Ovary (tissue), 3 donors: Measurements from ENCODE around the gene FOSL2.

Experiments
- EP300 ChIP-seq: sonication (generic); formaldehyde crosslinking; IDR thresholded peaks from one replicate; pipeline ENCODE4 v1.6.1; 2017; ENCODE audit warnings: antibody characterized with exemption
- POLR2A ChIP-seq: fragments of 450-650 bp; IDR thresholded peaks from one replicate; pipeline ENCODE4 v1.6.1; 2017; ENCODE audit warnings: antibody characterized with exemption, mild to moderate bottlenecking, moderate library complexity
- TF ChIP-seq, protein P1 (sequence below), 3 donors: fragments of 450-650 bp in 2 of 3; fragments of 200-600 bp in 1 of 3; IDR thresholded peaks; one replicate each; pipeline versions ENCODE4 v1.5.1 to v1.8.0; 2016 to 2022; ENCODE audit warnings: antibody characterized with exemption in 3 of 3, mild to moderate bottlenecking in 1 of 3
- donor health status: DM: no; HTN: no; CAD: no.

DNA sequence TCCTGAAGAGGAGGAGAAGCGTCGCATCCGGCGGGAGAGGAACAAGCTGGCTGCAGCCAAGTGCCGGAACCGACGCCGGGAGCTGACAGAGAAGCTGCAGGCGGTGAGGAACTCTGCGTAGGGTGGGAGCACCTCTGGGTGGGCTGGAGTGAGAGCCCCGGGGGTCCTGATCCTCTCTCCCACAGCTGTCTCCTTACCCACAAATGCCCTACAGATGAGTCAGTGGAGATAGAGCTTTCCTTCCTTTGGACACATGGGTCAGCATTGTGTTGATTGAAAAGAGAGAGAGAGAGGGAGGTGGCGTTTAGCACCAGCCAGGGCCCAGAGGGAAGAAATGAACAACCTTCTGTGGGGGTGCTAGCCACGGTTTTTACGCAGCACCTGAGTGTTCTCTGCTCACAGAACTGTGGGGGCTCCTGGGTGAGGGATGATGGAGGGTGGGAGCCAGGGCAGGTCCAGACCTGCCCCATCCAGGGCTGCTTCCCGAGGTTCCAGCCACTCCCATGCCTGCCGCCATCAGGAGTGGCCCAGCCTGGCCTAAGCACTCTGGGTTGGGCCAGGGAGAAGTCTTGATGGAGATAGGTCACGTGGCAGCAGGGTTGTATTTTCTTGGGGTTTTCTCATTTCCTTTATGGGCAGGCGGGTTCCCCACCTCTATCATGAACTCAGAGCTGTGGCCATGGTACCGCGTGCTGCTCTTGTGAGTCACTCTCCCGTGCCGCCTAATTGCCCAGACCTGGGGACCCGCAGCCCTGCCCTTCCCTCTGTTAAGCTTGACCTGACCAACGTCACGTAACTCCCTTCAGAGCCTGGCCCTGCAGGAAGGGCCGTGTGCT, 16.3 kb downstream of the FOSL2 start:
- TF ChIP-seq EP300, result no peak
- TF ChIP-seq, protein P1, sequence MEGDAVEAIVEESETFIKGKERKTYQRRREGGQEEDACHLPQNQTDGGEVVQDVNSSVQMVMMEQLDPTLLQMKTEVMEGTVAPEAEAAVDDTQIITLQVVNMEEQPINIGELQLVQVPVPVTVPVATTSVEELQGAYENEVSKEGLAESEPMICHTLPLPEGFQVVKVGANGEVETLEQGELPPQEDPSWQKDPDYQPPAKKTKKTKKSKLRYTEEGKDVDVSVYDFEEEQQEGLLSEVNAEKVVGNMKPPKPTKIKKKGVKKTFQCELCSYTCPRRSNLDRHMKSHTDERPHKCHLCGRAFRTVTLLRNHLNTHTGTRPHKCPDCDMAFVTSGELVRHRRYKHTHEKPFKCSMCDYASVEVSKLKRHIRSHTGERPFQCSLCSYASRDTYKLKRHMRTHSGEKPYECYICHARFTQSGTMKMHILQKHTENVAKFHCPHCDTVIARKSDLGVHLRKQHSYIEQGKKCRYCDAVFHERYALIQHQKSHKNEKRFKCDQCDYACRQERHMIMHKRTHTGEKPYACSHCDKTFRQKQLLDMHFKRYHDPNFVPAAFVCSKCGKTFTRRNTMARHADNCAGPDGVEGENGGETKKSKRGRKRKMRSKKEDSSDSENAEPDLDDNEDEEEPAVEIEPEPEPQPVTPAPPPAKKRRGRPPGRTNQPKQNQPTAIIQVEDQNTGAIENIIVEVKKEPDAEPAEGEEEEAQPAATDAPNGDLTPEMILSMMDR (IDR thresholded peaks at IDR 0.05), result no peak
- no peak for TF ChIP-seq POLR2A
